Measurements from ENCODE around the gene LILRB5.
"Not testable (repeated sequence)": the region's sequence is repeated elsewhere in the genome, so short reads cannot be mapped to it uniquely, and the experiment has no call there.

Gene LILRB5

DNA sequence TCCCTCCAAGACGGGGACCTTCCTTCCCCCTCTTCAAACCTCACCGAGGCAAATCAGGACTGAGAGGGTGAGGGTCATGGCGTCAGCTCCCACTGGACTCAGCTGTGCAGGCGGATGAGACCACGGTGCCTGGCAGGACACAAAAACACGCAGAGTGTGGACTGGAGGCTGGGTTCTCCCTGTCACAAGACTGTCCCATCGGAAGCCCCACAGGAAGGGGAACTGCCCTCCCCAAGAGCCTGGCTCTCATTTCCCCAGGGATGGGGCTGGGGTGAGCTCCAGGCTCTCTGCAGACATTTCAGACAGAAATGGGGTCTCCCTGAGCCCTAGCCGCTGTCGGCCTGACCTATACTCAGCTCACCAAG, at the start of gene LILRB5:
LILRB5 (minus strand) TSS at position 158 of the 365 bp plus-strand sequence; CDS start at position 78, 80 bp downstream.
- DNase-seq: no peak

DNA sequence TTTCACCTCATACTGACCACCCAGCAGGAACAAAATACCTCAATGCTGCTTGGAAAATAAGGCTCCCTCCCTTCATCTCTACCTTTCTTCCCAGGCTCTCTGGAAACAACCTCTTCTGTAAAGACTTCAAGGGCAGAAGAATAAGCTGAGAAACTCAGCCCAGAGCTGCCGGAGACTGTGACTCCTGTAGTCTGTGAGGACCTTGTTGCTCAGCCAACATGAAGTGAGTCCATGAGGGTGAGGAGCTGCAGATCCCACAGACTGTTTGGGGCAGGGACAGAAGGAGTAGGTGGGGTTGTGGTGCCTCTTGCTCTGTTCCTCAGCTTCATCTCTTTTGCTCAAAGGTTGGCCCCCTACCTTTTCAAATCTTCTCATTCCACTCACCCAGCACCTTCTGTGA, 48.1 kb upstream of the LILRB5 start:
- DNase-seq: no peak

DNA sequence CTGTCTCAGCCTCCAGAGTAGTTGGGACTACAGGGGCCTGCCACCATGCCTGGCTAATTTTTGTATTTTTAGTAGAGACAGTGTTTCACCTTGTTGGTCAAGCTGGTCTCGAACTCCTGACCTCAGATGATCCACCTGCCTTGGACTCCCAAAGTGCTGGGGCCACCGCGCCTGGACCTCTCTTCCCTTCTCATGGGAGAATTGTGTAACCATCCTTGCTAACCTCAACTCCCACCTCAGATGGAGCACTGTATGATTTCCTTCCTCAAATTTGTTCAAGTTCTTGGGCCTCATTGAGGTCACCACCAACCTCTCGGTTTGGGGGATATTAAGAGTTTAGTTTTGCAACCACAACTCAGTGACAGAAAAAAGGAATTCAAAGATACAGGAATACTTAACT, 45.2 kb upstream of the LILRB5 start:
- no peak for DNase-seq

DNA sequence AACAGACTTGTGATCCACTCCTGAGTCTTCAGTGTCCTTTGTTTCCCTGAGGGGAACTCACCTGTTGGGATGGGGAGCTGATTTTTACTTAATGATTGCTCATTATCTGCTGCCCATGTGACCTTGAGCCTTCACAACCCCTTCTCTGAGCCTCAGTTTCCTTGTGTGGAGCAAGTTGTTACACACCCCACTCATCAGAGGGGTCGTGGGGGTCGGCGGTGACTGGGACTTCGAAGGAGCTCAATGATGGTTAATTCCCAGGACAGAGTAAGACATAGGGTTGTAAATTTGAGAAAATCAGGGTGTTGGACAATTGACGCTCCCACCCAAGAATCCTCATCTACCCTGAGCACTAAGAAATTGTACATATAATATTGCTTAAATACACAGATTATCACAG, 42.4 kb upstream of the LILRB5 start:
- DNase-seq: no peak

DNA sequence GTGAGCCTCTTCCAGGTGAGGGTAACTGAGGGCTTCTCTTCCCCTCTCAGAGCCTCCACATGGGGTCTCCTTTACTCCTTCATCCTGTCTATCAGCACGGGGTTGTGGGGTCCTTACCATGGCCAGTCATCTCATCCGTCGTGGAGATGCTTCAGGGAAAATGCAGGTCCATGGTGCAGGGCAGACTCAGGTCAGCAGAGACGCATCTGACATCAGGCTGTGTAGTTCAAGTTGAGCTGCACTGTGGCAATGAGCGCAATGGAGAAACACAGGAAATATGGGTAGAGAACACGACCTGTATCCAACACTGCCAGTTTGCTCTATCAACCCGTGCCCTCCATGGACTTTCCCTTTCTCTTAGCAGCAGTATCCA, 42.0 kb upstream of the LILRB5 start:
- DNase-seq: no peak

DNA sequence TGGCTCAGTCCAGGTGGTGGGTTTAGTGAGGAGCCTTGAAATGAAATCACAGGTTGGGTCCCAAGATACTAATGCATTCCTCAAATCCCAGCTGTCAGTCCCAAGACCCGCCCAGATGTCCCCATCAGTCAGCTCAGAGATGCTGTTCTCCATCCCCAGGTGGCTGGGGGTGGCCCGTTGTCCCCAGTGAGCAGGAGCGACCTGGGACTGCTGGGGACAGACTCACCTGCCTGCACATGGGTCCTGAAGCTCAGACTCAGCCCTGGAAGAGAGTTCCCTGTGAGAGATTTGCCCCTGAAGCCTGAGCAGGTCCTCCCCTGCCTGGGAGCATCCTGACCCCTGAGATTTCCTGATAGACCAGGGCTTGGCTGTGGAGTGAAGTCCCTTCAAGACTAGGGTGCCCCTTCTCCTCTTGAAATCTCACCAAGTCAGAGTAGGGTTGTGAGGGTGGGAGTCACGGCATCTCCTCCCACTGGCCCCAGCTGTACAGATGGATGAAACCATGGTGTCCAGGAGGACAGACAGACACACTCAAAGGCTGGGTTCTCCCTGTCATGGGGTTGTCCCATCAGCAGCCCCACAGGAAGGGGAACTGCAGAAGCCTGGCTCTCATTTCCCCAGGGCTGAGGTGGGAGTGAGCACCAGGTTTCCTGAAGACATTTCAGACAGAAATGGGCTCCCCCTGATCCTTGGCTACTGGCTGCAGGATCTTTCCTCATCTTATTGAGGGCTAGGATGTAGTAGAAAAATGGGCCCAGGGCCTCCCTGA, 41.5 kb upstream of the LILRB5 start:
- DNase-seq: no peak

DNA sequence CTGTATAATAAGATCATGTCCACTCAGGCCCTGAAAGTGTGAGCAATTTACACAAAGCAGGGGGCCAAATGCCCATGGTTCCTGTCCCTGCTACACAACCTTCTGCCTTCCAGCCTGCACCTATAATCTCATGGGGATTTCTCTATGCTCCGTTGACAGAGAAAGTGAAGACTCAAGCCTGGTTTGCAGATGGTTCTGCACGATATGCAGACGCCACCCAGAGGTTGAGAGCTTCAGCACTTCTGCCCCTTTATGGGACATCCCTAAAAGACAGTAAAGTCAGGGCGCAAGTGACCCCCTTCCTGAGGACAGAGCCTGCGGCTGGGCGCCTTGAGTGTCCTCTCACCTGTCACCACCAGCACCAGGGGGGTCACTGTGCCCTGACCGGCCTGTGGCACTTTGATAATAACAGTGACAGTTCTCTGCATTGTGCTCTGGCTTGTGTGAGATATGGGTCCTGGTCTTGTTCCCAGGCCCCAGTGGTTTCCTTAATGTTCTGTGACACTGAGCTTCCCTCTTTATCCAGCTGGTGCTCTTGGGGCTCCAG, 40.8 kb upstream of the LILRB5 start:
- DNase-seq: no peak

DNA sequence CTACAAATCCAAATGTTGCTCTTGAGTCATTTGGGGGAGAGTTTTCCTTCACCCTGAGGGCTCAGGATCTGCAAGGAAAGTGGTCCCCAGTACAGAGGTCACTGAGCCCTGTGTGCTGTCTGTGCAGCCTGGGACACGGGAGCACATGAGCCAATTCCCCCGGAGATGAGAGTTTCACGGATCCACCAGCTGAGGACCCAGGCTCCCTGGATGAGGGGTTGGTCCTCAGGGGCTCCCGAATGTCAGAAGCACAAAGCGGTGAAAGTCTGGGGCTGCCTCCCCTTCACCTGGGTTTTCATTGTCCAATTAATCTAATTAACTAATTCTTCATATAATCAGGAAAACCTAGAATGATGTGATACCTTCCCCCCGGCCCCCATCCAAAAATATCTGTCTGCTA, 37.5 kb upstream of the LILRB5 start:
- DNase-seq: no peak

DNA sequence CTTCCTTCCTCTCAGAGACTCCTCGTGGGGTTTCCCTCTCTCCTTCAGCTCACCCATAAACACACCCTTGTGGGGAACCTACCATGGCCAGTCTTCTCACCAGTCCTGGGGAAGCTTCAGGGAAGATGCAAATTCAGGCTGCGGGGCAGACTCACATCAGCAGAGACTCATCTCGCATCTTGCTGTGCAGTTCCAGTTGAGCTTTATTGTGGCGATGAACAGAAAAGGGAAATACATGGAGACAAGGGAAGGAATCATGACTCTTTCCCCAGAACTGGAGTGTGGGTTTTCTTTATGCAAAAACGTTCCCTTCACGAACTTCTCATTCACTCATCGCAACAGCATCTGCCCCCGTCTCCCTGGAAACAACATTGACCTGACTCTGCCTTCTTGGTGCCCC, 32.1 kb upstream of the LILRB5 start:
- not testable (repeated sequence) for DNase-seq

DNA sequence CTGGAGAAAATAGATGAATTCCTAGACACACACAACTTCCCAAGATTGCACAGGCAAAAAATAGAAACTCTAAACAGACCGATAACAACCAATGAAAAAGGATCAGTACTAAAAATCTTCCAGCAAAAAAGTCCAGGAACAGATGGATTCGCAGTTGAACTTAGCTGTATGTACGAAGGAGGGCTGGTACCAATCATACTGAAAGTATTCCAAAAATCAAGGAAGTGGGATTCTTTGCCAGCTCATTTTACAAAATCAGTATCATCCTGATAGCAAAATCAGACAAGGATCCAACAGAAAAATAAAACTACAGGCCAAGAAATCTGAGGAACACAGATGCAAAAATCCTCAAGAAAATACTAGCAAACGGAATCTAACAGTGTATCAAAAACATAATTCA, 30.4 kb upstream of the LILRB5 start:
- DNase-seq: no peak

DNA sequence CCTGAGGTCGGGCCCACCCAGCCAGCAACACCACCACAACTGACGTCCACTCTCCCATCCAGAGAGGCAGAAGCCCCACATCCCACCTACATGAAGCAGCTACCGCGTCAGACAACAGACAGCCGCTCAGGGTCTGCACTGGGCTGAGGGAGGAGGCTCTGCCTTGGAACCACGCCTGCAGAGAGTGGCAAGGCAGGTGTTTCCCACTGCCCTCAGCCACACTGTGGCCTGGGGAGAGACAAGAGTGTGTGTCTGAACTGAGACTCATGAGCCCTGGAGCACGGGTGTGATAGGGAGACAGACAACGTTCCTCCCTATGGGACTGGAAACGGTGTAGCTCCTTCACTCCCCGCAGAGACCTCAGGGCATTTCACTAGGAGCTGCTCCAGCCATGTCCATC, 29.2 kb upstream of the LILRB5 start:
- DNase-seq: not testable (repeated sequence)

DNA sequence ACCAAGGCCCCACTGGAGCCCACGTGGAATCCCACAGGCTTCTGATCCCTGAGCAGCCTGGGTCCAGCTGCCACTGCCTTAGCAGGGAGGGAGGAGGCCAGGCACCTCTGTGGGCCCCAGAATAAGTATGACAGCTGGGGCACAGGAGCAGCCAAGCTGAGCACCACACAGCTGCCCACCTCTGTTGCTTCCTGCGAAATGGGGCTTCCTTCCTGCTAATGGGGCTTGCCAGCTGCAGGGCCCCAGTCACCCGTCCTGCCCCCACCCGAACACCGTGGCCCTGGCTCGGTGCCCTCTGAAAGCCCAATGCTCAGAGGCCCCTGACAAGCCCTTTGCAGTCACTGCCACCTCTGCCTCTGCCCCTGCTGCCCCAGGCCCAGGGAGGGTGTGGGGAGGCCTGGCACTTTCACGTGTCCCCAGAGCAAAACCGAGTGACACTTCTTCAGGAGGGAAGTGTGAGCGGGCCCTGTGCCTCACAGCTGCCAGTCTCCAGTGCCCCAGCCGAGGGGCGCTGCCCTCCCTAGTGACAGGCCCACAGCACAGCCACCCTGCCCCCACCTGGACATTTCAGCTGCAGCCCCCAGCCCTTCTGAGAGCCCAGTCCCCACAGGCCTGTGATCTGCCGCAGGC, 28.5 kb upstream of the LILRB5 start:
- DNase-seq: not testable (repeated sequence)

DNA sequence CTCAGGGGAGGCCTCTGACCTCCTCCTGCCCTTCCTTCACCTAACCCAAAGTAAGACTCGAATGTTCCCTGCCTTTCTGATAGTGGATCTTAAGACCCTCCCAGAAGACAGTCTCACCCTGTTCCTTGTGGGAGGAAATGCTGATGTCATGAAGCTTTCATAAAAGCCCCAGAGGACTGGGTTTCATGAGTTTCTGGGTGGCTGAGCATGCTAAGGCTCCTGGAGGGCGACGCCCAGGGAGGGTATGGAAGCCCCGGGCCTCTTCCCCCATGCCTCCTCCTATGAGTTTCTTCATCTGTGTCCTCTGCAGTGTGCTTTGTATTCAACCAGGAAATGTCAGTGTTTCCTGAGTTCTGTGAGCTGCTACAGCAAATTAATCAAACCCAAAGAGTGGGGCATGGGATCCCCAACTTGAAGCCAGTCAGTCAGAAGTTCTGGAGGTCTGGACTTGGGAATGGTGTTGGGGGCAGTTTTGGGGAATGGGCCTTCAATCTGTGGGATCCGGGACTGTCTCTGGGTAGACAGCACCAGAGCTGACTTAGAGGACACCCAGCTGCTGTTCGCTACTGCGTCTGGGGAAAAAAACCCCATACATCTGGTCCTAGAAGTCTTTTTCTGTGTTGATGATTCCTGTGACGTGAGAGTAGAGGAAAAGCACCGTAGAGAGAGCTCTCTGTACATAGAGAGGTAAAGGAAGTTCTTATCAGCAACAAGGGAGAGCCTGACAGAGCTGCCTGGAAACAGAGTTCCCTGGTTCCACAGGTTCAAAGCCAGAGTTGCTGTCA, 25.8 kb upstream of the LILRB5 start:
- no peak for DNase-seq

DNA sequence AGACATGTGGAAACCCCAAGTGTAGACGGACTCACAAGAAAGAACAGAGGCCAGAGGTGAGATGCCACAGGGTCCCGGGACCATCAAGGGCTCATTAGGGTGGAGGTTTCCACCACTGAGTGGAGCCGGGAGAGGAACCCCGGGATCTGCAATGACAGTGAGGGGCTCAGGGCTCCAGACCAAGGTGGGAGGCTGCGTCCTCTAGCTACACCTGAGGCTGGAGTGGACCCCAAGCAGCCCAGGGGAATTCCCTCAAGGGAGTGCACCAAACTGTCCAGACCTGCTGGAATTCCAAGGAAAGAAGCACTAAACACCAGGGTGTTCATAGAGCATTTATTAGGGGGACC, 24.6 kb upstream of the LILRB5 start:
- DNase-seq: not testable (repeated sequence)

DNA sequence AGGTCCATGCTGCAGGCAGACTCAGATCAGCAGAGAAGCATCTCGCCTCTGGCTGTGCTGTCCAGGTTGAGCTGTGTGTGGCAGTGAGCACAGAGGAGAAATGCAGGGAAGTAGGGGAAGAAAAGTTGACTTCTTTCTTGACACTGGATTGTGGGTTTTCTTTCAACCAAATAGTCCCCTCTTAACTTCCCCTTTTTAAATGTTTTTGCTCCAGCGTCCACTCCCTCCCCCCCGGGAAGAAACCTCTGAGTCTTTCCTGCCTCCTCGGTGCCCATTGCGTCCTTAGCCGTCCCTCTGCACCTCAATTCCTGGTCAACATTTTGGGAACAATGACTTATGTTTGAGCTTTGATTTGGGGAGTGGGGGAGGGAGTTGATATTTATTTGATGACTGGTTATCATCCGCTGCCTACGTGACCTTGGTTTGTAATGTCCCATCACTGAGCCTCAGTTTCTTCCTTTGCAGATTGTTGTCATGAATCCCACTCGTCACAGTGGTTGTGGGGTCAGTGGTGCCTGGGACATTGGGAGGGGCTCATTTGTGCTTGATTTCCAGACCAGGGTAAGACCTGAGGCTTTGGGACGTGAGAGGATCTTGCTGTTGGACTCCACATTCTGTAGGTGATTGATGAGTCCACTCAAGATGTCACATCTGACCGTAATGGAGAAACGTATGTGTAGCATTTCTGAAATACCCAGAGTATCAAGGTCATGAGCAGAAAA, 24.1 kb upstream of the LILRB5 start, which contains the start of gene LILRB2:
LILRB2 (minus strand) TSS at position 104 of the 722 bp plus-strand sequence. CDS start 614 bp downstream, outside the sequence.
- DNase-seq: no peak

DNA sequence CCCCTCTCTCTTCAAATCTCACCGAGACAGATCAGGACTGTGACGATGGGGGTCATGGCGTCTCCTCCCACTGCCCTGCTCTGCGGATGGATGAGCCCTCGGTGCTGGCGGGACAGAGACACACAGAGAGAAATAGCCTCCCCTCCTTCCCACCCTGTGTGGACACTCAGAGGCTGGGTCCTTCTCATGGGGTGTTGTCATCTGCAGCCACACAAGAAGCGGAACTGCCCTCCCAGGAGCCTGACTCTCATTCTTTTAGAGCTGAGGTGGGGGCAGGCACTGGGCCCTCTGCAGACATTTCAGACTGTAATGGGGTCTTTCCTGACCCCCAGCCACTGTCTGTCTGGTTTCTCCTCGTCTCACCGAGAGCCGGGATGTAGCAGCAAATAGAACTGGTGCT, 23.4 kb upstream of the LILRB5 start:
- not testable (repeated sequence) for DNase-seq

DNA sequence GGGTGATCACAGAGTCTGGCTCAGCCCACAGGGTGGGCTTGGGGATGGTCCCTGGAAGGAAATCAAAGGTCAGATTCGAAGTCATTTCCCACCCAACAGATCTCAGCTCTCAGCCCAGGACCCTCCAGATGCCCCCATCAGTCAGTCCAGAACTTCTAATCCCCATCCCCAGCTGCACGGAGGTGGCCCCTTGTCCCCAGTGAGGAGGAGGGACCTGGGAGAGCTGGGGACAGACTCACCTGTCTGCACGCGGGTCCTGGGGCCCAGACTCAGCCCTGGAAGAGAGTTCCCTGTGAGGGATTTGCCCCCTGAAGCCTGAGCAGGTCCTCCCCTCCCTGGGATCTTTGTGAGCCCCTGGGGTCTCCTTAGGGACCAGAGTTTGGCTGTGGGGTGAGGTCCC, 23.0 kb upstream of the LILRB5 start:
- DNase-seq: not testable (repeated sequence)

DNA sequence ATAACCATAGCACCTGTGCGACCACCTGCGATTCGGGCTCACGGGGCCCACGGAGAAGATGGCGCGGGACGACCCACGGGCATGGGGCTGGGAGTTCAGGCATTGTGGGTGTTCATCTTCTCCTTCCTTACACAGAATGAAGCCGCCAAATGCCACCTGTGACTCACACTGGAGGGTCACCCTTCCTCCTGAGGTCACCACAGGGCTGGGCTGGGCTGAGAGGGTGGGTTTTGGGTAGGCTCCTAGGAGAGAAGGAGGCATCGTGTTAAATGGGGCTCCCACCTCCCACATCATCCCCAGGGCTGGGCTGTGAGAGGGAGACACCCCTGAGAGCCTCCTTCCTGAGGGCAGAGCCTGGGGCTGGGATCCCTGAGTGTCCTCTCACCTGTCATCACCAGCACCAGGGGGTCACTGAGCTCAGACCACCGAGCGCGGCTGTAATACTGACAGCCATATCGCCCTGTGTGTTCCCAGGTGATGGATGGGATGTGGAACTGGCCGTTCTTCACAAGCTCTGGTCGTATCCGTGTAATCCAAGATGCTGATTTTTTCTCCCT, 22.4 kb upstream of the LILRB5 start:
- DNase-seq: no peak

DNA sequence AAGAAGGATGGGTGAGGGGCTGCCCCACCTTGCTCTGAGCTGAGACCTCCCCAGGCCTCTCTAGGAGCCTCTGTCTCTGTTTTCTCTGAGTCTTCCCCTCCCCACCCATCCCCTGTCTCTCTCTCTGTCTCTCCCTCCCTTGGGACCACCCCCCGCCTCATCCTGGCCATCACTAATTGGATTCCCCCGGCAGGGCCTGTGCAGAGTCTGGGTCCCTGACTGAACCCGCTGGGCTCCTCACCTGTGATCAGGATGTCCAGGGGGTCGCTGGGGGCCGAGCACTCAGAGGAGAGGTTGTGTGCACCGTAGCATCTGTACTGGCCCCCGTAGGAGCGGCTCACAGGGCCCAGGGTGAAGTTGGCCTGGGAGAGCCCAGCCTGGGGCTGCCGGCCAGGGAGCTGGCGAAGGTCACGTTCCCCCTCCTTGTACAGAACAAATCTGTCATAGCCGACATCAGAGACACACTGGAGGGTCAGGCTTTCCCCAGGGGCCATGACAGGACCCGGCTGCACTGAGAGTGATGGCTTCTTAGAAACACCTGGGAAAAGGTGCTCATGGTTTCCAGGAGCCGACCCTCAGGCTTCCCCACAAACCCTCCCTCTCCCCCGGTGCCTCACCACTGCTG, 21.6 kb upstream of the LILRB5 start:
- DNase-seq: not testable (repeated sequence)

DNA sequence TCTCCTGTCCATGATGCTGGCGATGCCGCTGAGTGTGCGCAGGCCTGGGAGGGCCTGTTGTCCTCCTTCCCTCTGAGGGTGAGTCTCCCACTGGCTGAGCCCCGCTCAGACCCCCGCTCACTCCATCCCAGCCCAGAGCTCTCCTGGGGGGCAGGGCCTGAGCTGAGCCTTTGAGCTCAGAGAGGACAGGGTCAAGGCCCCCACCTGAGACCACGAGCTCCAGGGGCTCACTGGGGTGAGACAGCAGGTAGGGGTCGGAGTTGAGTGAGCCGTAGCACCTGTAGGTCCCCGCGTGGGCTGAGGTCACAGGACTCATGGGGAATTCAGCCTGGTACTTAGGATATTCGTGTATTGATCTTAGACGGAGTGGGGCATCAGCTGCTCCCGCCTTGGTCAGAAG, 21.0 kb upstream of the LILRB5 start:
- not testable (repeated sequence) for DNase-seq

DNA sequence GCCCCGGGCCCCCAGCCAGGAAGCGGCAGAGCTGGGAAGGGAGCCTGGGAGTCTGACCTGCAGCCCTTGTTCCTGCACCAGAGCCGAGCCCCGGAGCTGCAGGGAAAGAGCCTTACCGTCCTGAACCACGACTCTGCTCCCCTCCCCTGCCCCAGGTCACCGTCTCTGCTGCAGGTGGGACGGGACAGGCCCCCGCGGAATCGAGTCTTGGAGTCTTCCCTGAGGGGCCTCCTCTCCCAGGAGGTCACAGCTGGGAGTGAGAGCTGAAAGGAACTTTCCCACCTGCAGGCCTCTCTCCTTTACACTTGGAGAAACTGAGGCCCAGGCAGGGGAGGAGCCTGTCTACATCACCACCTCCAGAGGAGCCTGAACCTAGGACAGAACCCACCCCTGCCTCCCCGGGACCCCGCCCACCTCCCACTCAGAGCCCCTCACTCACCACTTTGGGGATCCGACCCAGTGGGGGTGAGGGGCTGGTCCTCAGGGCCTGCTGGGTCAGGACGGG, 20.1 kb upstream of the LILRB5 start:
- DNase-seq: not testable (repeated sequence)

DNA sequence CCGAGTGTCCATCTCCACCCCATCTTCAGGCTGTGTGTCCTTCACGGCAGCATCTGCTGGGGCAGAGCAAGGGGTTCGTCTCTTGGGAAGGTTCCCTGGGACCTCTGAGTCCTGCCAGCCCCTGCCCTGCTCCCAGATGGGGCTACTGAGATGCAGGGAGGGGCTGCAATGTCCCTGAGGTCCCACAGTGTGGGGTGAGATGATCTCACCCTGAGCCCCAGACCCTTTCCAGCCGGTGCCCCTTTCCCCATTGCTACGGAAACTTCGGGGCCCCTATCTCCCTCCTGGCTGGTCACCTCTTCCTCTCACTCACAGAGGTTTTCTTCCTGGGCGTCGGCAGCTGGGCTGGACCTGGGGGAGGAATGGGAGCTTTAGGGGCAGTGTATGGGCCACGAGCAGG, 18.9 kb upstream of the LILRB5 start:
- DNase-seq: no peak

All from NCI-H1930 (cell line).